Esophagus (tissue), 2 donors: ENCODE measurements around the gene TNFSF13B. TPM values are rescaled to one million over a fixed set of nuclear protein-coding genes. Genes with fewer than 3 reads are reported as not detected.

Experiments
- polyA plus RNA-seq, 2 donors: library from polyadenylated mRNA; stranded (reverse); fragments of 200-250 nt; gene quantifications; one replicate each; pipeline ENCODE4 v1.2.3, GENCODE V29; 2013
- donor health status: healthy with polysubstance abuse.
- donor health status: Bipolar disorder and iron deficiency.

The TNFSF13B gene
- polyA plus RNA-seq, 2 donors, result 0.41 to 0.92 TPM

Other genes starting within 250 kb of the TNFSF13B start
- 1 to 10 TPM; 3.3 to 5.2 TPM for gene LIG4, start 54.2 kb upstream of the TNFSF13B start, polyA plus RNA-seq
- 1 to 10 TPM; 2.3 to 3.9 TPM for gene ABHD13, start 51.3 kb upstream of the TNFSF13B start, polyA plus RNA-seq